ENCODE results near the gene OLA1.

The OLA1 gene

GRCh38 chr2:174112073-174112472 lies 136.3 kb downstream of the OLA1 start:
- no peak for DNase-seq

DNA sequence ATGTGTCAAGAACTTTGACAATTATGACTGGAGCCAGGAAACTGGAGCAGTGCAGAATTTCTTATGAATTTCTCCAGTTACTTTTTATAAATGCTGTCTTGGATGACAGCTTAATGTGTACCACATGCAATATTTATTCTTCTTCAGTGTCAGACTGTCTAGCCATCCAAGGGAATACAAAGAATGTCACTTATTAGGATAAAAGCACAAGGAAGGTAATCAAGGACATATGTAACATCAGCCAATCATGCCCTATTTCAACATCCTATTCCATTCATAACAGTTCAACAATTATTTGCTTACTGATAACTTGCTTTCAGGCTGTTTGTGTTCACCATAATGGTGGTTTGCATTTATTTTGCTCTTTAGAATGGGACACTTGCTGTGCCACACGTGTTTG lies 139.8 kb downstream of the OLA1 start:
- DNase-seq: no peak

DNA sequence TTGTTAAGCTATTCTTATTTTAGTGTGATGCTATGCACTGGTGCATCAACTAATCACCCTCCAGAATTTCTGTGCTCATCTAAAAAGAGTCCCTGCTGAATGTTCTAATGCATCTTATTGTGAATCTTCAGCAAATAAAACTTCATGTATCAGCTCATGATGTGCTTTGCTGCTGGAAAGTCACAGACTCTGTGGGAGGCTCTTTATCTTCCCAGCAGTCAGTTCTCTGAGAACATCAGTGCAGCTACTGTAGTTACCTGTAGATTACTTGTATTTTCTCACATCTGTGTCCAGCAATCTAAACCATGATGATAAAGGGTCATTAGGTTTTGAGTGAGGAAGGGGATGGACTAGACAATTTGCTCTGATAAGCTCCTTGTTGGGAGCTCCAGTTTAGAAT lies 141.6 kb downstream of the OLA1 start:
- DNase-seq: no peak

GRCh38 chr2:174094542-174094941 lies 153.8 kb downstream of the OLA1 start:
- DNase-seq: no peak

- no peak for DNase-seq
Measured at GRCh38 chr2:174090476-174090875, 157.9 kb downstream of the OLA1 start.

DNA sequence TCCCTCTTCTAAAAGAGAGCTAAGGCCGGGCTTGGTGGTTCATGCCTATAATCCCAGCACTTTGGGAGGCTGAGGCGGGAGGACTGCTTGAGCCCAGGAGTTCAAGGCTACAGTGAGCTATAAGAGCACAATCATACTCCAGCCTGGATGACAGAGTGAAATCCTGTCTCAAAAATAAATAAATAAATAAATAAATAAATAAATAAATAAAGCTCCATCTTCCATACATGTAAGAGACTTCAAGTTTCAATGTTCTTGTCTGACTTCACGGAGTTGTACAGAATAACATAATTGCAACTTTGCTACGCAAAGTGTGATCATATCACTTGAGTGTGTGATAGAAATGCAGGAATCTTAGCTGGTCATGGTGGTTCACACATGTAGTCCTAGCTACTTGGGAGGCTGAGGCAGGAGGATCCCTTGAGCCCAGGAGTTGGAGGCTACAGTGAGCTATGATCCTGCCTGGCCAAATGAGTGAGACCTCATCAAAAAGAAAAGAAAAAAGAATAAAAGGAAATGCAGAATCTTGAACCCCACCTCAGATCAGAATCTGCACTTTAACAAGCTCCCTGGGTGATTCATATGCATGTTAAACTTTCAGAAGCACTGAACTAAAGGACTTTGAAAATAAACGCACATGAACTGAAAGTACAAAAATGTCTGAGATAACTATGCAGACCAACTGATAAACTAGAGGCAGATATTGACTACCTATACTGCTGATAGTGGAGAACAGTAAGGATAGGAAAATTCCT lies 159.4 kb downstream of the OLA1 start:
- no peak for DNase-seq

GRCh38 chr2:174086708-174087107 lies 161.6 kb downstream of the OLA1 start:
- no peak for DNase-seq

DNA sequence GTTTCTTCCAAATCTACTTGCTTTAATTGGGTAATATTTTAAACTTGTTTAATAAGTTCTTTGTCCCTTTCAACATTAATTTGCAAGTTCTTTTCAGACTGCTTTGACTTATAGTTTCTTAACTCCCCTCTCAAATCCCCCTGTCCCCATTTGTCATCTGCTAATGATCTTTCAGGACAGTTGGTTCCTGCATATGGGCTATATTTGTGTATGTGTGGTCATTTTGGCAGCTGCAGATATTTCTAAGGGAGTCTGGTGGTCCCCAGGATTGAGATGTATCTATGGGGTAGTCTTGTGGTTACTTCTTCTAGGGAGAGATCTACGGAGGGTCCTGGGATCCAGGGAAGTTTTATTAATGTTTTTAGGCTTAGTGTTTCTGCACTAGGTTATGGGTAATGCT lies 162.6 kb downstream of the OLA1 start:
- DNase-seq: no peak

- no peak for DNase-seq
Measured at GRCh38 chr2:174083843-174084458, 164.4 kb downstream of the OLA1 start.

- no peak for DNase-seq
Measured at GRCh38 chr2:174080672-174081121, 167.6 kb downstream of the OLA1 start.

- DNase-seq: peak in 1 of 2 experiments; percentile 23
Measured at GRCh38 chr2:174078275-174078674, 170.1 kb downstream of the OLA1 start.

DNA sequence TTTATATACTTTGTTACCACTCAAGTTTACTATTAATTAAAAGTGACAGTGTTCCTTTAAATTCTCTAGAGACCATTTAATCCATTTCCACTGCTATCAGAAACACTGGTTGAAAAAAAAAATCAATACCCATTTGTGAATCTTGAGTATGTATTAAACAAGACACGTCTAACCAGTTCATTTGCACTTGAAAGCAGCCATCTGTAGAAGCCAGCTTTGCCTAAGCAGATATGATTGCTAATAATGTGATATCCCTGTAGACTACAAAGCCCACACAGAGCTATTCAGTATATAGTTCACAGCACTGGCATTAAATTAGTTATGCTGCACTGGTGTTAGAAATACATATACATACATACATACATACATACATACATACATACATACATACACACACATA lies 171.4 kb downstream of the OLA1 start:
- no peak for DNase-seq

DNA sequence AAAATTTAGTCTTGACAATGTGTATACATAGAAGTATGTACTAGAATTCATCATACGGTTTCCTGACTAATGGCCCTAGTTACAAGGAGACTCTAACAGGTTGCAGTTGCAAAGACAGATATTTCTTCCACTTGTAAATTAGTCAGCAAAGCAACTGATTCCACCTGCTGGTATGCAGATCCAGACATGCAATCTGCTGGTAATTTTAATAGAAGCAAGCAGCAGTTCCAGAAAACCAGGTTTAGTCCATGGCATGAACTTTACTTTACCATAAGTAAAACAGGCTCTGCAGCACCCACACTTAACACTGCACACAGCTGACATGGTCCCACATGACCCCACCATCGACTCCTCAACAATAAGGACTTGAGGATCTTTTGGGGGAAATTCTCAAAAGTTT lies 172.3 kb downstream of the OLA1 start:
- no peak for DNase-seq

DNA sequence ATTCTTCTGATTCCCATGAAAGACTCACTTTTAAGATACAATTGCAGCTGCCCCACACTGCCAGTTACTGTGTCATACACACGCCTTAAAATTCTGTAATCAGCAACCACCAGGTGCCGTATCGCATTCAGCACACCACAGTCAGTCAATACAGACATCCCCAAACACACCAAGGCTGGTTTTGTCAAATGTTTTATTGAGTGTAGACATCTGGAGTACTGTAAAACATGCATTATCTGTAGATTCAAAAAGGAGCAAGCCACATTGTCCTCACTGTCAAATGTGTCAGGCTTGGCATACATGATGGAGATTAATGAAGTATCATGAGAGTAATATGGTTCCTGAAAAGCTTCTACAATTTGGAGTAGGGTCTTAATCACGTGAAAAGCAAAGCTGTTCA lies 173.5 kb downstream of the OLA1 start:
- DNase-seq: no peak

DNA sequence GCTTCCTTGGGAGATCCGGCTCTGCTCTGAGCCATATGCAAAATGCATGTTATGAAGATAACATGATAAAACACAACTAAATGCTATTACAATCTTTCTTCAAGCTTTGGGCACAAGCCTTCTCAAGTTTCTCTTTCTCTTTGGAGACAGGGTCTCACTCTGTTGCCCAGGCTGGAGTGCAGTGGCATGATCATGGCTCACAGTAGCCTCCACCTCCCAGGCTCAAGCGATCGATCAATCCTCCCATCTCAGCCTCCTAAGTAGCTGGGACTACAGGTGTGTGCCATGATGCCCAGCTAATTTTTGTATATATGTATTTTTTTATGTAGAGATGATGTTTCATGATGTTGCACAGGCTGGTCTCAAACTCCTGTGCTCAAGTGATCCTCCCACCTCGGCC lies 175.5 kb downstream of the OLA1 start:
- DNase-seq: no peak

GRCh38 chr2:174072069-174072468 lies 176.3 kb downstream of the OLA1 start:
- no peak for DNase-seq

DNA sequence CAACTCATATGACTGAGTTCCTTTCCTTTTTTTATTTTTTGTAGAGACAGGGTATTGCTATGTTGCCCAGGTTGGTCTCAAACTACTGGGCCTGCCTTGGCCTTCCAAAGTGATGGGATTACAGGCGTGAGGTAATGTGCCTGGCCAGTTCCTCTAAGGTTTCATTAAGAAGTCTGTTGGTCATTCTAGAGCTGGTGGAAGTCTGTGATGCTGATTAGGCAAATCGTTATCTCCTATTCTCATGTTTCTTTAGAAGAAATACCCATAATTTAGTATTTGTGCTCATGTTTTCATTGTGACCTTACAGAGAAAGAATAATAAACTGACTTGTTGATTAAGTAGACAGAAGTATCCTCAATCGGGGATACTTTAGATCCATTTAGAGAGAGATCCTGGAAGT lies 177.0 kb downstream of the OLA1 start:
- DNase-seq: no peak

DNA sequence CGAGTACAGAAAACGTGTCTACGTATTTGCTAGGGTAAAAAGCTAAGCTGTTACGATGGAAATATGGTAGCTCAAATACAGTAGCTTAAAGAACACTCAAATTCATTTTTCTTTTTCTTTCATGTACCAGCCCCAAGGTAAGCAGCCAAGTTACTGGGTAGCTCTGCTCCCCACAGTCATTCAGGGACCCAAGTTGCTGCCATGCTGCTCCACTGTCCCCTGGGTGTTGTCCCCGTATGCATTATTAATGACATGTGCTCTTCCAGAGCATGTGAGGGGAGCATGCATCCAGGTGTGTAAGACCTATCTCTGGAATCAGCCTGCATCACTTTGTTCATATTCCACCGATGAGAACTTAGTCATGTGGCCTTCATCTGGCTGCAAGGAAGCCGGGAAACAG lies 178.1 kb downstream of the OLA1 start:
- no peak for DNase-seq

DNA sequence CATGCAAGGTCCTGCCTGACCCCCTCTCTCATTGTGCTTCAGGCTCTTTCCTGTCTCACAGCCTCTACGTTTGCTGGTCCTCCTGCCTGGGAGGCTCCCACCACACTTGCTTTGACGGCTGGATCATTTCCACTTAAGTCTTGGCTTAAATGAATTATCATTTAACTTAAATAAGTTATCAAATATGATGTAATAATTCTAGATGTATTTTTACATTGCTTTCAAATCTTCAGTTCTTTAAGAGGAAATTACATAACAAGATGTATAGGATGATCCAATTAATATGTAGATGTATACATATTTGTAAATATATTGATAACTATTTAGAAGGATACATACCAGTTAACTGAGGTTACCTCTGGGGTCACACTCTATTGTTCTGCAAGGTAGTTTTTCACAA lies 180.5 kb downstream of the OLA1 start:
- DNase-seq: no peak

- no peak for DNase-seq
Measured at GRCh38 chr2:174066871-174067270, 181.5 kb downstream of the OLA1 start.

- no peak for DNase-seq
Measured at GRCh38 chr2:174063492-174064092, 184.7 kb downstream of the OLA1 start.

- no peak for DNase-seq
Measured at GRCh38 chr2:174062934-174063333, 185.4 kb downstream of the OLA1 start.

DNA sequence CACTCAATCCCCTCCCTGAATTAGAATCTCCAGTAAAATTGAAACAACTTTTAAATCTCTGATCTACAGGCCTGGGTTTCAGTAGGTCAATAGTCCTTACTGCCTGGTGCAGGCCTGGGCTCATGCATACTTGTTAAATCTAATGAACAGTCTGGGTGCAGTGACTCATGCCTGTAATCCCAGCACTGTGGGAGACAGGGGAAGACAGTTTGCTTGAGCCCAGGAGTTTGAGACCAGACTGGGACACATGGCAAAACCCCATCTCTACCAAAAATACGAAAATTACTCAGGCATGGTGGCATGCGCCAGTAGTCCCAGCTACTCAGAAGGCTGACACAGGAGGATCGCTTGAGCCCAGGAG lies 188.5 kb downstream of the OLA1 start:
- no peak for DNase-seq

DNA sequence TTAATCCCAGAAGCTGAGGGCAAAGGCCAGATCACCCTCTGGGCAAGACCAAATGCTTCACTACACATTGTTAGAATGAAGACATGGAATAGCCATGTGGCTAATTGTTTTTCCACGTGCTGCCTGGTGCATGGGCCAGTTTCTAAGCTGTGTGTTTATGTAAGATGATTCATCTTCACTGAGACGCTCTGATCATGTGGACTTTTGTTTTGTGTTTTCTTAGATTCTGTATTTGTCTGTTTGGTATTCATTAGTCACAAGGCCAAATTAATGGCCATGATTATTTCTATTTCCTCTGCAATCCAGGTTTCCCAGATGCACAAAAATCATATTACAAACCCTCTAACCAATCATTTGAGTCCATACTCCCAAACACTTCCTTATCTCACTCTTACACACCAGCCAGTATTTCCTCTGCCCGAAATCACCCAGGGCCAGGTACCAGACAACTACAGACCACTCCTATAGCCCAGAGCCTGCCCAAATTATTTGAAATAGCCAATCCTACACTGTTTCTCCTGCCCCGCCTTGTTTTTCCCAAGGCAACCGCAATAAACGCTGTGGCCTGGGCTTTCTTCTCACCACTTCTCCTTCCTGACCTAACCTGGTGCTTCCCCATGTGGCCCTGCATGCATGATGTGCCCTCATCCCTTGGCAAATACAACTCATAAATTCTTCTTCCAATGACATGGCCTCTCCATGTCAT lies 189.0 kb downstream of the OLA1 start:
- no peak for DNase-seq
